H1 (cell line): ENCODE data around the gene MATN4. TPM values are rescaled to one million over a fixed set of nuclear protein-coding genes. Genes with fewer than 3 reads are reported as not detected.

Experiments
- BACH1 ChIP-seq: IDR thresholded peaks from 2 replicates; pipeline ENCODE4 v1.6.1; 2012; ENCODE audit warnings: low read length, improper control_type of control experiment
- EGR1 ChIP-seq: IDR thresholded peaks from 2 replicates; pipeline ENCODE4 v1.6.1; 2011; ENCODE audit warnings: low read depth, low read length, borderline replicate concordance
- HDAC2 ChIP-seq, 2 experiments: fragments of 300-600 bp in 1 of 2; sonication (generic) in 1 of 2; IDR thresholded peaks; 2 replicates each; pipeline ENCODE4 v1.6.1; 2011 to 2012; ENCODE audit warnings: low read depth in 2 of 2, low read length in 2 of 2, mild to moderate bottlenecking in 2 of 2, moderate library complexity in 2 of 2, borderline replicate concordance in 1 of 2, inconsistent platforms in 1 of 2
- RAD21 ChIP-seq, 2 experiments: IDR thresholded peaks in 1 of 2; conservative IDR thresholded peaks in 1 of 2; 2 replicates each; pipeline ENCODE4 v1.6.1; 2011; ENCODE audit warnings: low read depth in 2 of 2, low read length in 2 of 2, improper control_type of control experiment in 1 of 2, inconsistent platforms in 1 of 2, mild to moderate bottlenecking in 1 of 2, moderate library complexity in 1 of 2
- SP1 ChIP-seq: IDR thresholded peaks from 2 replicates; pipeline ENCODE4 v1.6.1; 2011; ENCODE audit warnings: low read depth, low read length
- SP4 ChIP-seq: IDR thresholded peaks from 2 replicates; pipeline ENCODE4 v1.6.1; 2012; ENCODE audit warnings: low read length, inconsistent platforms
- TEAD4 ChIP-seq: IDR thresholded peaks from 2 replicates; pipeline ENCODE4 v1.6.1; 2012; ENCODE audit warnings: low read depth, low read length, inconsistent platforms, mixed read lengths
- YY1 ChIP-seq: IDR thresholded peaks from 2 replicates; pipeline ENCODE4 v1.6.1; 2011; ENCODE audit warnings: low read depth, mild to moderate bottlenecking, low read length
- polyA plus RNA-seq, 7 experiments: library from polyadenylated mRNA; depleted of rRNA in 3 of 7; stranded (reverse) in 5 of 7; unstranded in 2 of 7; fragments of >200 nt in 5 of 7; fragments of 200-250 nt in 2 of 7; gene quantifications; 1 replicate in 5 of 7; 2 replicates in 1 of 7; 4 replicates in 1 of 7; pipeline versions ENCODE4 v1.2.1 to v1.2.3, GENCODE V29; 2011 to 2013; ENCODE audit warnings: missing spikeins in 2 of 7, mixed read lengths in 2 of 7
- total RNA-seq: library from RNA; stranded (reverse); fragmentation: NEBNext Ultra II Directional; extraction: Animal tissue kit (Norgen Biotek cat#: 25700); gene quantifications from 2 replicates; pipeline ENCODE4 v1.2.1, GENCODE V29; 2021
- TF ChIP-seq, protein P1 (sequence below): IDR thresholded peaks from 2 replicates; pipeline ENCODE4 v1.6.1; 2012; ENCODE audit warnings: inconsistent platforms

Gene MATN4
- total and polyA plus RNA-seq, 2 of the 8 experiments (the other 6 are each of a cell fraction or from before 2014, with no cell fraction given) = 2.1 to 4.4 TPM

DNA sequence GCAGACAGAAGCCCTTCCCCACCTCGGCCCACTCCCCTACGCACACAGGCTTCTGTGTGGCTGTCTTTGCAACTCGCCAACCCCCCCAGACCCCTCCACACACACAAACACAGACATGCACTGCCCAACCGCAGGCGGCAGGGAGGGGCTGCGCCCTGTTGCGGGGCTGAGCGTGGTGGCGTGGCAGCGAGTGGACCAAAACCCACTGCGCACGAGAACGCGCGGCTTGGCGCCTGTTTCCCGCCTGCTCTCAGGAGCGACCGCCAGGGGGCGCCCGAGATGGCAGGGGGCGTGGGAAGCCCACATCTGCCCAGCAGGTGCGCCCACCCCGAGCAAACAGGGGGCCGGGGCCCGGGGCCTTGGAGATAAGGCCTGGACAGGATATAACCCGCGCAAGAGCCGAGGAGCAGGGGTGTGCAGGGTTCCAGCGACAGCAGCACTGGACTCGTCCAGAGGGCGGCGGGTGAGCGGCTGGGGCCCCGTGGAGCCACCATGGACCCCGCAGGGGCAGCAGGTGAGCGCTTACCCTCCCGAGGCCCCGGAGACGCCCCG is 1.6 kb downstream of the MATN4 start, which contains the start of gene RBPJL (continued):
- TF ChIP-seq RAD21 (IDR thresholded peaks at IDR 0.05 in 1 of 2, conservative IDR thresholded peaks at IDR 0.05 in 1 of 2; ENCODE audit: low read depth in 2 of 2, low read length in 2 of 2) (peak in 1 of 2 experiments; percentile 39; a peak in 3 of 4 replicates), EGR1 (no peak), TEAD4 (0 out of 2 replicates have a peak, but pooled peaks have one; percentile 5), YY1 (no peak), BACH1 (peak; percentile 87), SP4 (no peak), HDAC2 (IDR thresholded peaks at IDR 0.05; ENCODE audit: borderline replicate concordance in 1 of 2, low read depth in 2 of 2, low read length in 2 of 2) (peak; percentile 48 to 87; a peak in 1 of 4 replicates), SP1 (0 out of 2 replicates have a peak, but pooled peaks have one; percentile 12)
- TF ChIP-seq, protein P1, sequence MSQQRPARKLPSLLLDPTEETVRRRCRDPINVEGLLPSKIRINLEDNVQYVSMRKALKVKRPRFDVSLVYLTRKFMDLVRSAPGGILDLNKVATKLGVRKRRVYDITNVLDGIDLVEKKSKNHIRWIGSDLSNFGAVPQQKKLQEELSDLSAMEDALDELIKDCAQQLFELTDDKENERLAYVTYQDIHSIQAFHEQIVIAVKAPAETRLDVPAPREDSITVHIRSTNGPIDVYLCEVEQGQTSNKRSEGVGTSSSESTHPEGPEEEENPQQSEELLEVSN = peak; percentile 90
